A673 (cell line): ENCODE measurements around the gene LPCAT1. TPM values are rescaled to one million over a fixed set of nuclear protein-coding genes. Genes with fewer than 3 reads are reported as not detected.

Source experiments
- BruUV-seq: library from RNA; stranded (reverse); fragments of 400-500 nt; replicated peaks from 2 replicates; lab custom pipeline; 2021; lab: Mats Ljungman, UMichigan
- CTCF ChIA-PET: fragments of 300-600 bp; sonication (Branson Sonifier 250); formaldehyde crosslinking; loops from one replicate; lab custom pipeline; 2022; ENCODE audit warnings: antibody characterized with exemption; lab: Charles Lee
- POLR2A ChIA-PET: fragments of 300-600 bp; sonication (Branson Sonifier 250); formaldehyde crosslinking; loops from one replicate; lab custom pipeline; 2022; ENCODE audit warnings: antibody characterized with exemption; ENCODE audit not compliant: low non-redundant PET; lab: Charles Lee
- DNase-seq: peaks from one replicate; pipeline ENCODE4 v3.0.0-alpha.2; 2015; ENCODE audit warnings: low spot score
- H3K27ac ChIP-seq: fragments of 200-600 bp; sonication (generic); 2 replicates; pipeline ENCODE4 v1.5.1; 2016; ENCODE audit warnings: mixed run types, low read depth, mild to moderate bottlenecking, mixed read lengths, antibody characterized with exemption, low read length; ENCODE audit not compliant: poor library complexity, severe bottlenecking
- H3K27me3 ChIP-seq: fragments of 200-600 bp; sonication (generic); replicated peaks from 2 replicates; pipeline ENCODE4 v1.6.1; 2017; ENCODE audit warnings: mixed run types, low read depth, mild to moderate bottlenecking, mixed read lengths, antibody characterized with exemption, low read length; ENCODE audit not compliant: insufficient read depth, poor library complexity
- H3K36me3 ChIP-seq: fragments of 200-600 bp; sonication (generic); 2 replicates; pipeline ENCODE4 v1.6.1; 2016; ENCODE audit warnings: mixed run types, mild to moderate bottlenecking, mixed read lengths, antibody characterized with exemption, low read length; ENCODE audit not compliant: insufficient read depth, poor library complexity, severe bottlenecking
- H3K4me1 ChIP-seq: fragments of 200-600 bp; sonication (generic); 2 replicates; pipeline ENCODE4 v1.6.1; 2017; ENCODE audit warnings: mixed run types, mild to moderate bottlenecking, mixed read lengths, antibody characterized with exemption, low read length; ENCODE audit not compliant: insufficient read depth, poor library complexity, severe bottlenecking
- H3K4me3 ChIP-seq: fragments of 200-600 bp; sonication (generic); 2 replicates; pipeline ENCODE4 v1.5.1; 2016; ENCODE audit warnings: low read depth, mixed run types, mild to moderate bottlenecking, mixed read lengths, low read length; ENCODE audit not compliant: poor library complexity, severe bottlenecking
- H3K9me3 ChIP-seq: fragments of 200-600 bp; sonication (generic); 2 replicates; pipeline ENCODE4 v1.6.1; 2016; ENCODE audit warnings: mixed run types, low read depth, mild to moderate bottlenecking, mixed read lengths, antibody characterized with exemption, low read length; ENCODE audit not compliant: poor library complexity, severe bottlenecking
- EZH2 ChIP-seq: fragments of 200-600 bp; sonication (generic); IDR thresholded peaks from 2 replicates; pipeline ENCODE4 v1.6.1; 2017; ENCODE audit warnings: borderline replicate concordance, low read depth, mild to moderate bottlenecking, mixed read lengths, antibody characterized with exemption, low read length; ENCODE audit not compliant: poor library complexity, severe bottlenecking
- intact Hi-C: fragments of 100-400 bp; cut with micrococcal nuclease; formaldehyde crosslinking; loops from one replicate; pipeline ENCODE4 v1.10.0; 2022; ENCODE audit not compliant: unreplicated experiment
- total RNA-seq: library from RNA; stranded (reverse); gene quantifications from 2 replicates; pipeline ENCODE4 v1.2.3, GENCODE V29; 2021
- TF ChIP-seq, protein P1 (sequence below): fragments of 300-800, 200-600 bp; sonication (generic); conservative IDR thresholded peaks from 2 replicates; pipeline ENCODE4 v1.5.1; 2017; ENCODE audit warnings: low read depth, mild to moderate bottlenecking, antibody characterized with exemption, low read length, moderate library complexity, mixed read lengths

The LPCAT1 gene
- total RNA-seq, 1 experiment from 2014 or later = 97.3 TPM

DNA sequence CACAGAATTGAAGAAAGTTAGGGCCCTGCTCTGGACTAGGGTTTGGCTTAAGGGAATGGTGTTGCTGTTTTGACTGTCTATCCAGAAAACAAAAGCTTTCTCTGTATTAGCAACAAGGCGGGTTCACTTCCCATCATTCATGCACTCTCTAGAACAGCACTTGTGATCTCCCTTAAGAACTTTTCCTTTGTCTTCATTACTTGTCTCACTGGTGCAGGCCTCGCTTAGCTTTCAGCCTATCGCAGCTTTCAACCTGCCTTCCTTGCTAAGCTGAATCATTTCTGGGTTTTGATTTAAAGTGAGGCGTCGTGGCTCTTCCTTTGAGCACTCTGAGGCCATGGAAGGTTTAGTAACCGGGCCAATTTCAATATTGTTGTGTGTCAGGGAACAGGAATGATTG, 35.2 kb upstream of the LPCAT1 start:
- Histone ChIP-seq H3K4me1 (no peaks in the 10 kb centered on the region), H3K27ac (no peak overlapping the region), H3K27me3 (no peaks in the 10 kb centered on the region), H3K9me3 (no peaks in the 10 kb centered on the region), H3K4me3 (no peak overlapping the region), H3K36me3 (no peaks in the 10 kb centered on the region)
- no TSS peak for BruUV-seq
- intact Hi-C loops = no loop called here
- POLR2A ChIA-PET = no interaction called here
- no peak for DNase-seq
- CTCF ChIA-PET = no interaction called here
- TF ChIP-seq, protein P1, sequence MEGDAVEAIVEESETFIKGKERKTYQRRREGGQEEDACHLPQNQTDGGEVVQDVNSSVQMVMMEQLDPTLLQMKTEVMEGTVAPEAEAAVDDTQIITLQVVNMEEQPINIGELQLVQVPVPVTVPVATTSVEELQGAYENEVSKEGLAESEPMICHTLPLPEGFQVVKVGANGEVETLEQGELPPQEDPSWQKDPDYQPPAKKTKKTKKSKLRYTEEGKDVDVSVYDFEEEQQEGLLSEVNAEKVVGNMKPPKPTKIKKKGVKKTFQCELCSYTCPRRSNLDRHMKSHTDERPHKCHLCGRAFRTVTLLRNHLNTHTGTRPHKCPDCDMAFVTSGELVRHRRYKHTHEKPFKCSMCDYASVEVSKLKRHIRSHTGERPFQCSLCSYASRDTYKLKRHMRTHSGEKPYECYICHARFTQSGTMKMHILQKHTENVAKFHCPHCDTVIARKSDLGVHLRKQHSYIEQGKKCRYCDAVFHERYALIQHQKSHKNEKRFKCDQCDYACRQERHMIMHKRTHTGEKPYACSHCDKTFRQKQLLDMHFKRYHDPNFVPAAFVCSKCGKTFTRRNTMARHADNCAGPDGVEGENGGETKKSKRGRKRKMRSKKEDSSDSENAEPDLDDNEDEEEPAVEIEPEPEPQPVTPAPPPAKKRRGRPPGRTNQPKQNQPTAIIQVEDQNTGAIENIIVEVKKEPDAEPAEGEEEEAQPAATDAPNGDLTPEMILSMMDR = no peak
- TF ChIP-seq EZH2 = no peak

DNA sequence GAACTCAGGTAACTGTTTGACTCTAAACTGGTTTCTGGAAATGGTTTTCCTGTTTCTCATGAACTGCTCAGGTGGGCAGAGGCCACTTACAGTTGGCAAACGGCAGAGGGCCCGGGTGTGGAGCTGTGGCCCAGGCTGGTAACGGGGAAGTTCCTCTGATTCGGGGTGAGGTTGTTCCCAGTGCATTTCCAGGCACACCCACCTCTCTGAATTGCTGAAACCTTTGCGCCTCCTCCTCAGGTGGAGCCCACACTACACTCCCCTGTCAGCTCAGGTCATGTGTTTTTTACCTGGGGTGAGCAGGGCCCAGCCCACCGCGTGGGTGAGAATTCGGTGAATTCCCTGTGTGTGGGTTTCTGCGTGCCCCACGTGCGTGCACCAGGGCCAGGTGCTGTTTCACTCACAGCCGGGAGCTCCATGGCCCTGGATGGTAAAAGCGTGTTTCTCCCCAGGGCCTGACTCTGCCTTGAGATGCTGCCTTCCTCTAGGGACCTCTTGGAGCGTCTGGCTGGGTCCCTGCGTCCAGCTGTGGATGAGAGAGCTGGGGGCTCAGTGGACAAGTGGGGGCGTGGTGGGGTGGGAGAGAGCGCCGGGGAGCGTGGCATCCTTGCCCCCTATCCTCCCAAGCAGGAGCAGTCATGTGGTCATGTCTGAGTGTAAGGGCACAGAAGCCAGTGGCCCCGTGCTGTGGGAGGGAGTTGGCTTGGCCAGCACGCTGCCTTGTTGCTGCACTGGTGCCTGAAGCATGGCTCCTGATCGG, 33.5 kb upstream of the LPCAT1 start:
- no peak overlapping the region for H3K27ac ChIP-seq
- no peak overlapping the region for H3K4me3 ChIP-seq
- ChIA-PET POLR2A (no interaction called here), CTCF (no interaction called here)
- no peak for DNase-seq
- H3K9me3 ChIP-seq = no peaks in the 10 kb centered on the region
- H3K27me3 ChIP-seq = no peaks in the 10 kb centered on the region
- no peaks in the 10 kb centered on the region for H3K4me1 ChIP-seq
- no peaks in the 10 kb centered on the region for H3K36me3 ChIP-seq
- TF ChIP-seq, protein P1 = no peak
- TF ChIP-seq EZH2 = no peak
- intact Hi-C loops = no loop called here
- BruUV-seq = no TSS peak

DNA sequence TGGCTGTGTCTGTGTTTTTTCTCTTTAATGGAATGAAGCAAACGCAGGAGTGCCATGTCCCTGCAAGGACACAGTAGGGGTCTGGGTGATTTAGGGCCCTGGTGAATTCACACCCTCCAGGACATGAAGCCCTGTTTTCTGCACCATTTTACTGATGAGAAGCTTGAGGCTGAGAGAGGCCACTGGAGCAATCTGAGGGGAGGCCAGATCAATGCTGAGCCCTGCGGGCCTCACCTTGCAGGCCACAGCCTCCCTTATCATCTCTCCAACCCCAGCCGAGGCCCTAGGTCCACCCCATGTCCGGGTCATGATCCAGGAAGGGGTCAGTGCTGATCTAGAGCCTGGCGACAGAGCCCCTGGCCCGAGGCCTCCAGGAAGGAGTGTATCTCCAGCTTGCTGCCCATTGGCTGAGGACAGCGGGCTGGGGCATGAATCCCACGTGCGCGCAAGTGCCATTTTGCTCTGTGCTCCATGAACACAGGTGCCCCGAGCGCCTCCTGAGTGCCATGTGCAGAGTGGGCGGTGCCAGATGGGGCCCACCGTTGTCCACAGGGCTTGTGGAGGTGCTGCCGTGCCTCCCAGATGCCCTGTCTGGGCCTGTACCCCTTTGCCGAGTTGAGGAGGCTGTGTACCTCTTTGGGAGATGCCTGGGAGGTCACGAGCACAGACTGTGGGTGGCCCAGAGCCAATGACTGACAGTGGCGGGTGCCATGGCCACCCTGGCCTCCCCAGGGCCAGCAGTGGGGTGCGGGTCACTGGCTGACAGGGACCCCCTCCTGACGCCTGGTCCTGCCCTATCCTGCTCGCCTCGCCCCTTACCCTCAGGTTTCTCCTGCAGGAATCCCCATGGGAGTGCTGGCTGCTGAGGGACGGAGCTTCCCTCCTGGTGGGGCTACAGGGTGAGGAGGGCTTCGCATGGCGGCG, 32.3 kb upstream of the LPCAT1 start:
- DNase-seq = no peak
- H3K36me3 ChIP-seq = no peaks in the 10 kb centered on the region
- no peaks in the 10 kb centered on the region for H3K4me1 ChIP-seq
- TF ChIP-seq EZH2 = no peak
- TF ChIP-seq, protein P1 = no peak
- no peaks in the 10 kb centered on the region for H3K27me3 ChIP-seq
- no peak overlapping the region for H3K4me3 ChIP-seq
- no peak overlapping the region for H3K27ac ChIP-seq
- CTCF ChIA-PET = no interaction called here
- intact Hi-C loops = no loop called here
- BruUV-seq = no TSS peak
- POLR2A ChIA-PET = no interaction called here
- no peaks in the 10 kb centered on the region for H3K9me3 ChIP-seq
